Retinal pigment epithelial cell (primary cell): ENCODE results near the gene TRMT1.

Source experiments
- DNase-seq: peaks from one replicate; pipeline ENCODE4 v3.0.0-alpha.2; 2010; ENCODE audit warnings: low read depth
- H3K4me3 ChIP-seq: 2 replicates; pipeline ENCODE4 v1.5.1; 2011; ENCODE audit warnings: mild to moderate bottlenecking, low read length, control low read depth, moderate library complexity
- CTCF ChIP-seq: conservative IDR thresholded peaks from 2 replicates; pipeline ENCODE4 v1.5.1; 2011; ENCODE audit warnings: low read depth, low read length, control low read depth, inconsistent platforms

TRMT1 gene

GRCh38 chr19:13146763-13147563 lies 30.4 kb upstream of the TRMT1 start:
- no peak for DNase-seq
- no peak for TF ChIP-seq CTCF
- H3K4me3 ChIP-seq, result no peak overlapping the region

- TF ChIP-seq CTCF, result no peak
- no peak overlapping the region for H3K4me3 ChIP-seq
- DNase-seq, result no peak
These were observed 23.2 kb upstream of the TRMT1 start for GRCh38 chr19:13139633-13140311.

- no peak overlapping the region for H3K4me3 ChIP-seq
- no peak for DNase-seq
- no peak for TF ChIP-seq CTCF
These were observed 22.3 kb upstream of the TRMT1 start for GRCh38 chr19:13138916-13139198.

- TF ChIP-seq CTCF, result no peak
- DNase-seq, result no peak
- no peak overlapping the region for H3K4me3 ChIP-seq
These were observed 21.8 kb upstream of the TRMT1 start for GRCh38 chr19:13138171-13138915.

GRCh38 chr19:13137290-13137794 lies 20.8 kb upstream of the TRMT1 start:
- no peak overlapping the region for H3K4me3 ChIP-seq
- DNase-seq, result no peak
- no peak for TF ChIP-seq CTCF

- H3K4me3 ChIP-seq, result no peak overlapping the region
- no peak for TF ChIP-seq CTCF
These were observed 18.8 kb upstream of the TRMT1 start for GRCh38 chr19:13135068-13136062.

More at GRCh38 chr19:13135068-13136062, 18.8 kb upstream of the TRMT1 start:
- DNase-seq, result no peak
